GM12864 (cell line): ENCODE results near the gene MFAP1.
"Not testable (repeated sequence)": the region's sequence is repeated elsewhere in the genome, so short reads cannot be mapped to it uniquely, and the experiment has no call there.

Source experiments
- DNase-seq: peaks from one replicate; pipeline ENCODE4 v3.0.0-alpha.2; 2011; ENCODE audit warnings: low read depth
- H3K4me3 ChIP-seq: 2 replicates; pipeline ENCODE4 v1.5.1; 2011; ENCODE audit warnings: mild to moderate bottlenecking, low read depth, low read length, control low read depth
- CTCF ChIP-seq: IDR thresholded peaks from 2 replicates; pipeline ENCODE4 v1.5.1; 2011; ENCODE audit warnings: low read depth, mild to moderate bottlenecking, moderate library complexity, low read length, control low read depth, inconsistent platforms; ENCODE audit errors: missing control alignments

Gene MFAP1

DNA sequence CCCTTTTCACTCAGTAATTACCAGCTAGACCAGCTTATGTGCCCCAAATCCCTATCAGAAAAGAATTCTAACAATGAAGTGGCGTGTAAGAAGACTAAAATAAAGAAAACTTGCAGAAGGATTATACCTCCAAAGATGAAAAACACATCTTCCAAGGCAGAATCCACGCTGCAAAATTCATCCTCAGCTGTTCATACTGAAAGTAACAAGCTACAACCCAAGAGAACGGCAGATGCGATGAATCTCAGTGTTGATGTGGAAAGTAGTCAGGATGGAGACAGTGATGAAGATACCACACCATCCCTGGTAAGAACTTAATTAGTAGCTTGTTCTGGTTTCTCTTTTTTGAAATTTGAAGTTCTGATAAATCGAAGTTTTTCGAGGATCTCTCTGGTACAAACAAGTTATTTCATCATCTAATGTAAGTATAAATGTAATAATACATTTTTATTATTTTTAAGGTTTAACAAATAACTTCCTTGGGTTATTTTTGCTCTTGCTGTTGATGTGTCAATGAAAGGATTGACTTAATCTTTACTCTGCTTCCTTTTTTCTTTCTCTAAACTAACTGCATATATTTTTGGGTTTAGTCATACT is 3.7 kb upstream of the MFAP1 start:
- peak overlapping the region; percentile 76 for H3K4me3 ChIP-seq
- no peak for DNase-seq
- TF ChIP-seq CTCF, result no peak

- peak within 1 kb of the TSS; percentile 76 for H3K4me3 ChIP-seq
- TF ChIP-seq CTCF, result no peak
- peak; percentile 61 for DNase-seq
Observed at GRCh38 chr15:43826508-43827341, 2.2 kb upstream of the MFAP1 start, which contains the start of gene WDR76. WDR76 (plus strand) TSS chr15:43827002; CDS start chr15:43827033, 31 bp downstream.

DNA sequence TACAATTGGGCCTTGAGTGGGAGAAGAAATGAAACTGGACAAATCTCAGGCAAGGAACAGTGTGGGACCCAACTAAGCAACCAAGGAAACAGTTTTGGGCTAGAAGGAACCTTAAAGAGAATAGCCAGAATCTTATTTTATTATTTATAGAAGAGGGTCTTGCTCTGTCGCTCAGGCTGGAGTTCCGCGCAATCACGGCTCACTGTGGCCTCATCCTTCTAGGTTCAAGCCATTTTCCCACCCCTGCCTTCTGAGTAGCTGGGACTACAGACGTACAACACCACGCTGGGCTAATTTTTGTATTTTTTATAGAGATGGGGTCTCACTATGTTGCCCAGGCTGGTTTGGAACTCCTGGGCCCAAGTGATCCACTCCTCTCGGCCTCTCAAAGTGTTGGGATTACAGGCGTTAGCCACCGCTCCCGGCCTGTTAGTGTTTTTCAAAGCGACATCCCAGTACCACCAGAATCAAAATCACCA is 1.6 kb upstream of the MFAP1 start:
- no peak for DNase-seq
- no peak for TF ChIP-seq CTCF
- peak overlapping the region; percentile 76; the same call in 1 of the 2 replicates for H3K4me3 ChIP-seq

DNA sequence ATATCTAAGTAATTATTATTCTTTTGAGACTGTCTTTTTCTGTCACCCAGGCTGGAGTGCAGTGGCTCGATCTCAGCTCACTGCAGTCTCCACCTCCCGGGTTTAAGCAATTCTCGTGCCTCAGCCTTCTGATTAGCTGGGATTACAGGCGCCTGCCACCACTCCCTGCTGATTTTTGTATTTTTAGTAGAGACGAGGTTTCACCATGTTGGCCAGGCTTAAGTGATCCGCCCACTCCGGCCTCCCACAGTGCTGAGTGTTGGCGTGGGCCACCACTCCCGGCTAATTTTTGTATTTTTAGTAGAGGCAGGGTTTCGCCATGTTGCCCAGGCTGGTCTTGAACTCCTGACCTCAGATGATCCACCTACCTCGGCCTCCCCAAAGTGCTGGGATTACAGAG is 815 bp upstream of the MFAP1 start:
- not testable (repeated sequence) for DNase-seq, H3K4me3 ChIP-seq

- H3K4me3 ChIP-seq, result no peak overlapping the region
- no peak for TF ChIP-seq CTCF
- DNase-seq, result no peak
Observed at GRCh38 chr15:43821505-43821904, 3.0 kb downstream of the MFAP1 start.

GRCh38 chr15:43815064-43815463 is 9.4 kb downstream of the MFAP1 start:
- DNase-seq, H3K4me3 ChIP-seq: not testable (repeated sequence)

GRCh38 chr15:43808960-43809678 is 15.4 kb downstream of the MFAP1 start:
- DNase-seq, result no peak
- no peak overlapping the region for H3K4me3 ChIP-seq
- no peak for TF ChIP-seq CTCF
